Frontal cortex (tissue), 4 donors: ENCODE data around the gene BRSK2. TPM values are rescaled to one million over a fixed set of nuclear protein-coding genes. Genes with fewer than 3 reads are reported as not detected.
"Not testable (repeated sequence)": the region's sequence is repeated elsewhere in the genome, so short reads cannot be mapped to it uniquely, and the experiment has no call there.

Source experiments
- DNase-seq, 2 donors: peaks; one replicate each; pipeline ENCODE4 v3.0.0; 2012; ENCODE audit warnings: low spot score in 2 of 2
- FAIRE-seq: peaks from 2 replicates; lab custom pipeline; 2012; peaks lifted over from hg19 to GRCh38; lab: Jason Lieb, UNC
- total RNA-seq: library from RNA; depleted of rRNA; stranded (reverse); fragments of >200 nt; gene quantifications from one replicate; pipeline ENCODE4 v1.2.3, GENCODE V29; 2014
- donor health status: control.
- donor health status: control.
- donor health status: control.

Gene BRSK2
- total RNA-seq, 1 donor from 2014 or later, result 35.9 TPM

DNA sequence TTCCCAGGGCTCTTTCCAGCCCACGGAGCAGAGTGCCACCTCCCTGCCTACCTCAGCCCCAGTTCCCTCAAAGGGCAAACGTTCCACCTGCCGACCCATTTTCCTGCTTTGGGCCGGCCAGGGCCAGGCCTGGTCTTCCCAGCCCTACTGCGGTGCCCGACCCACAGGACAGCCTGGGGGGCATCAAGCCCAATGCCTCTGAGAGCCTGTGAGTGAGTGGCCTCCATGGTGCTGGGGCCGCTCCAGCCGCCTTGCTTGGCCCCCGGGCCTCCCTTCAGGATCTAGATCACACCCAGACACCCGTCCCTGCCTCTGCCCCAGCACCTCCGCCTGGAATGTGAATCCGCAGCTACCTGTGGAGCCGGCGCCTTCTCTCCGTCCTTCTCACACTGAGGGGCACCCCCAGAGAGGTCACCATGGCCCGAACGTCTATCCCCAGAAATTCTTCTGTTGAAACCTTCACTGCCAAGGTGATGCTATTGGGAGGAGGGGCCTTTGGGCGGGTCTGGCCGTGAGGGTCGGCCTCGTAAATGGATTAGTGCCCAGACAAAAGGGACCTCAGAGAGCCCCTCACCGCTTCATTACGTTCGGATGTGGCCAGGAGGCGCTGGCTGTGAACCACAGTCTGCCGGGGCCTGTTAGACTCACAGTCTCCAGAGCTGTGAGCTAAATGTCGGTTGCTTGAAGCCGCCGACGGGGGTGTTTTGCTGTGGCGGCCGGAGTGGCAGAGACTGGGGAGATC, 36.2 kb upstream of the BRSK2 start:
- DNase-seq, result no peak

DNA sequence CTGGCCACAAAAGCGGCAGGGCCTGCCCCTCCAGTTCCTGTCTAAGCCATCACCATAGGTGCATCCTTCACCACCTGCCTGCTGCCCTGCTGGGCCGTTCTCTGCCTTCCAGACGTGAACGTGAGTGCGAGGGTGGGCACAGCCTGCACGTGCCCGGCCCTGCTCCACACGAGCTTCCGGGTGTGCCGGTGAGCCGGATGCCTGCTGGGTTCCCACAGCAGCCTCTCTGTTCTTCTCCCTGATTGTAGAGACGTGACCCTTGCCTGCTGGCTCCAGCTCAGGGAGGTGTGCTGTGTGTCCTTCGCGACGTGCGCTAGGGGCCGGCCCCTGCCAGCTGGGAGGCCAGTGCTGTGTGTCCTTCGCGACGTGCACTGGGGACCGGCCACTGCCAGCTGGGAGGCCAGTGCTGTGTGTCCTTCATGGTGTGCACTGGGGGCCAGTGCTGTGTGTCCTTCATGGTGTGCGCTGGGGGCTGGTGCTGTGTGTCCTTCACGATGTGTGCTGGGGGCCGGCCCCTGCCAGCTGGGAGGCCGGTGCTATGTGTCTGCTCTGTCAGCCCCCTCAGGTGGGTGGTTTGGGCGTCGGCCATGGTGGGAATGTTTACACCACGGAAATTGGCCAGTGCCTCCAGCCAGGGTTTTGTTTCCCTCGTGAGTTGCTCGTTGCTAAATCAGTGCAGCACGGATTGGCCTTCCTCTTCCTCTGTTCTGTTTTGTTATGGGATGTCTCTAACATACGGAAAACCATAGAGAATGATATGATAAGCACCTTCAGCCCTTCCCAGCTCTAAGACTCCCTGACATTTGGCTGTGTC, 35.4 kb upstream of the BRSK2 start:
- FAIRE-seq, result no peak
- DNase-seq, result no peak

More for the DNA sequence above, 36.2 kb upstream of the BRSK2 start:
- FAIRE-seq, result no peak

DNA sequence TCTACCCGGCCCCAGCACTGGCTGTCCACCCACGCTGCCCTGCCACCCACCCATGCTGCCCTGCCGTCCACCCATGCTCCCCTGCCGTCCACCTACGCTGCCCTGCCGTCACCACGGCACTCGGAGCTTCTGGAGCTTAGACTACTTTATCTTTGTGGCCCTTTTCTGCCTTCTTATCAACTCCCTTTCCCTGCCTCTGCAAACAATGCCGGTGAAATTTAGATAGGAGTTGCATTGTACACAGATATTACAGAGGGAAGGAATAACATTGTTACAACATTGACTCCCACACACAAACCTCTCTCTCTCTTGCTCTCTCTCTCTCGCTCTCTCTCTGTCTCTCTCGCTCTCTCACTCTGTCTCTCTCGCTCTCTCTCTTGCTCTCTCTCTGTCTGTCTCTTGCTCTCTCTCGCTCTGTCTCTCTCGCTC, 33.7 kb upstream of the BRSK2 start:
- no peak for DNase-seq
- no peak for FAIRE-seq

DNA sequence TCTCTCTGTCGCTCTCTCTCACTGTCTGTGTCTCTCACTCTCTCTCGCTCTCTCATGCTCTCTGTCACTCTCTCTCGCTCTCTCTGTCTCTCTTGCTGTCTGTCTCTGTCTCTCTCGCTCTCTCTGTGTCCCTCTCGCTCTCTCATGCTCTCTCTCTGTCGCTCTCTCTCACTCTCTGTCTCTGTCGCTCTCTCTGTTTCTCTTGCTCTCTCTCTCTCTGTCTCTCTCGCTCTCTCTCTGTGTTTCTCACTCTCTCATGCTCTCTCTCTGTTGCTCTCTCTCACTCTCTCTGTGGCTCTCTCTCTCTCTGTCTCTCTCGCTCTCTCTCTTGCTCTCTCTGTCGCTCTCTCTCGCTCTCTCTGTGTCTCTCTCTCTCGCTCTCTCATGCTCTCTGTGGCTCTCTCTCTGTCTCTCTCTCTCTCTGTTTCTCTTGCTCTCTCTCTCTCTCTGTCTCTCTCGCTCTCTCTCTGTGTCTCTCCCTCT, 33.2 kb upstream of the BRSK2 start:
- no peak for FAIRE-seq

DNA sequence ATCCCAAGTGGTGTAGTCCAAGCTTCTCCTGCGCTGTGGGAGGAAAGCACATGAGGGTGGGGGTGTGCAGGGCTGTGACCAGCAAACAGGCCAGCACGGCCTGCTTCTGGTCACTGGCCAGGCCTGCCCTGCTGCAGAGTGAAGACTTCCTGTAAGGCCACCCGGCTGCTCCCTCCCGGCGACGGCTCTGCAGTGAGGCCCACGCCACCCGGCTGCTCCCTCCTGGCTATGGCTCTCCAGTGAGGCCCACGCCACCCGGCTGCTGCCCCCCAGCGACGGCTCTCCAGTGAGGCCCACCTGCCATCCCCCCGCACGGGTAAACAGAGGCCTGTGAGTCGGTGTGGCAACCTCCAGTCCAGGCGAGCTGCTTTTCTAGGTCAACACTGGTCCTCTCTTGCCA, 31.4 kb upstream of the BRSK2 start:
- FAIRE-seq (no peak), DNase-seq (no peak)

More for the DNA sequence above, 33.2 kb upstream of the BRSK2 start:
- DNase-seq, result no peak

DNA sequence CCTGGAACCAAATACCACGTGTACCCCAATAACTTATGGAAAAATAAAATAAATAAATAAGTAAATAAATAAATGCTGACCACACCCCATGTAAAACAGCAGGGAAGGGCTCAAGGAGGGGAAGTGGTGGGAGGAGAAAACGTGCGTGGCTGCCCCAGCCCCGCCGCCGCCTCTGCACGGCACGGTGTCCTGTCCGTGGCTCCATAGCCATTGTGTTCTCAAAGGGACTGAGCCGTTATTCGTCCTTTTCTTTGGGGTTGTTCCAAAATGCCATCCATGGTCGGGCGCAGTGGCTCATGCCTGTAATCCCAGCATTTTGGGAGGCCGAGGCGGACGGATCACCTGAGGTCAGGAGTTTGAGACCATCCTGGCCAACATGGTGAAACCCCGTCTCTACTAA, 30.8 kb upstream of the BRSK2 start:
- FAIRE-seq, DNase-seq: not testable (repeated sequence)

DNA sequence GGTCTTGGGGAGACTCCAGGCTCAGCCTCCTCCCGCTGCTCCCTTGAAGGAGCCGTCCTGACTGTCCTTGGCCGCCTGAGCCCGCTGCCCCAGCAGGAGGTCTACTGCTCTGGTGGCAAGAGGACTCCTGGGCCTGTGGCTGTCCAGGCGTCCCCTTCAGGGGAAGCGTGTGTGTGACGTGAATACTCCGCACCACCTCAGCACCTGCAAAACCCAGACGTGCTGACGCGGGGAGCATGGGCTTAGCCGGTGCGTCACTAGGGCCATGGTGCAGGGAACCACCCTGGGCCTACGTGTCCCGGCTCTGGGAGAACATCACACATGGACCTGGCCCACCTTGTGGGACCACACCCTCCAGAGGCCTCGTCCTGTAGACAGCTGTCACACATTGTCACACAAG, 30.2 kb upstream of the BRSK2 start:
- DNase-seq (no peak), FAIRE-seq (no peak)

DNA sequence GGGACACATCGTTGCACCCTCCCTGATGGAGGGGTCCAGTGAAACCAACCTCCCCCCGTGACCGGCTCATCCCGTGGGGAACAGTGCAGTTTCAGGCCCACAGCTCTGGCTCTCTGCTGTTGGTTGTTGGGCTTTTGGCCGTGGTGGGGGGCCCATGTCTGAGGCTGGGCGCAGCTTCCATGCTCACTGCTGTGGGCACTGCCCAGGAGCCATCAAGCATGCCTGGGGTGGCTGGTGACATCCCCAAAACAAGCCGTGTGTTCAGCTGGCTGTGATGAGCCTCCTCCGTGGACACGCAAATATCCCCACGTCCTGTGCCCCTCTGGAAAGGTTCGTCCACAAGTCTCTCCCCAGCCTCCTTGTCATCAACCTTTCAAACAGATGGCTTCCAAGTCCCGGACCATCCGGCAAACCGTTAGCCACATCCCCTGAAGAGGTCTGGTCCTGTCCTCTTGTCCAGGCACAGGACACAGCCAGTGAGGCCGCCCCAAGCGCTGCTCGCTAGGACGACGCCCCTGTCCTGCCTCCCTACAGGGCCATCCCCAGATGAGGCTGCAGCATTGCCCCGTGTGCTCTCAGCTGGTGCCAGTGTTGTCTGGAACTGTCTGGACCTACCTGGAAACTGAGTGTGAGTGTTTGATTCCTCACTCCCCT, 29.4 kb upstream of the BRSK2 start:
- no peak for FAIRE-seq
- no peak for DNase-seq

DNA sequence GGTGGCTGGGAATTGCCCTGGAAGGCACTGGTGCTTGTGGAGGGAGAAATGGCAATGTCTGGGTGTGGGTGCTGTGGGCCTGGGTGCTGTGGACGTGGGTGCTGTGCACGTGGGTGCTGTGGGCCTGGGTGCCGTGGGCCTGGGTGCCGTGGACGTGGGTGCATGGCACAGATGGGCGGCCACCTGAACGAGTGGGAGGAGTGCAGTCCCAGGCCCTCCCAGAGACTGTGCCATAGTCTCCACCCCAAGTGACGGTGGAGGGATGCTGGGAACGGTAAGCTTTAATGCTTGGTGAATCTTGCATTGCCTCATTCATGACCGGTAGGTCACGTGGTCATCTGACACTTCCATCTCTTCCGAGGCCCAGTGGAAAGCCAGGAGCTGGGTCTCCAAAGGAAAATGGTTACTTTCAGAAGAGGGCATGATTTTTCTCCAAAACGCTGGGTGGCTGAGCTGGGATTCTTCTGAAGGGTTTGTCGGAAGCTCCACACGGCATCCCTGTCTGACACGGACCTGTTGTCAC, 28.8 kb upstream of the BRSK2 start:
- DNase-seq (no peak), FAIRE-seq (no peak)

DNA sequence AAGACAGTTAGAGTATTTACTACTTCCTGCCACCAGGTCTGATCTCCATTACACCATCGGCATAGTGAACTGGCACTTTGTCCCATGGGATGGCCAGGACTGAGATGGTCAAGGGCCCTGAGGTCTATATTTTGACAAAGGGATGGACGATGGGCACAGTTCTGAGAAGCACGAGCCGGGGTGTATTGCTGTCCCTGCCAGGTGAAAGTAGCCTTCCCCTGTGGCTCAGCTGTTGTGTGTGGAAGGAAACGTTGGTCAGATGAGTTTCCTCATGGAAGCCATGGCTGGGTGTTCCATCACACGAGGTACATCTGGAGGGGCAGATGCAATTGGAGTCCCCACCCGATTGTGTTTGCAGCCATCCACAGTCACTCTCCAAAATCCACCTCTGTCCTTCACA, 27.9 kb upstream of the BRSK2 start:
- FAIRE-seq, result no peak
- no peak for DNase-seq

DNA sequence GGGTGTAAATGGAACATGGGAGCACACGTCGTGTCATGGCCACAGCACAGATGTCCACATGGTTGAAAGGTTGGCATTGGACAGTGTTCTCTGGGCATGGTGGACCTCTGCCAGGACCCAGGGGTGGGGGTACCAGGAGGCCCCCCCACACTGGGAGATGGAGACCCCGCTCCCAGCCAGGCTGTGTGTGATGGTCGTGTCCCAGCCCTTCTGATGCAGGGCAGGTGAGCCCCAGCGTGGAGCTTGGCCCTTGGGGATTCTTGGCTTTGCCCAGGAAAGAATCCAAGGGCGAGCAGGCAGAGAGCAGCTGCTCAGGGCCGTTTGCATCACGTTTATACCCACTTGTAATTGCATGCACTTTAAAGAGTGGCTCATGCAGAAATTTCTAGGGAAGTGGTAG, 22.0 kb upstream of the BRSK2 start:
- no peak for FAIRE-seq
- no peak for DNase-seq

DNA sequence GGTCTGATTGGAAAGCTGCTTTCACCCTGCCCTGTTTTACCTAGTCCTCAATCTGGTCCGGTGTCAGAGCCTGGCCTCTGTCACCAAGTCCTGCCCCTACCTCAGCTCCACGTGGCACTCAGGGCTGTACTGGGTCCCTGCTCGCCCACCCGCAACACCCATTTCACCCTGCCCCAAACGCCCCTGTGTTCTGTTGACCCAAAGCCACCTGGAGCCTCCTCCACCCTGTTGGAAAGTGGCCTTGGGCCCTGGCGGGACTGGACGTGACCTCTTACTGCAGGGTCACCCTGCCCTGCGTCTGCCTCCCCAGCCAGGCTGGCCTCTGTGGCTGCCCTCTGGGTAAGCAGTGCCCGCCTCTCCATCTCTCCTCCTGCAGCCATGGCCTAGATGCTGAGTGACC, 21.5 kb upstream of the BRSK2 start:
- no peak for FAIRE-seq
- no peak for DNase-seq

DNA sequence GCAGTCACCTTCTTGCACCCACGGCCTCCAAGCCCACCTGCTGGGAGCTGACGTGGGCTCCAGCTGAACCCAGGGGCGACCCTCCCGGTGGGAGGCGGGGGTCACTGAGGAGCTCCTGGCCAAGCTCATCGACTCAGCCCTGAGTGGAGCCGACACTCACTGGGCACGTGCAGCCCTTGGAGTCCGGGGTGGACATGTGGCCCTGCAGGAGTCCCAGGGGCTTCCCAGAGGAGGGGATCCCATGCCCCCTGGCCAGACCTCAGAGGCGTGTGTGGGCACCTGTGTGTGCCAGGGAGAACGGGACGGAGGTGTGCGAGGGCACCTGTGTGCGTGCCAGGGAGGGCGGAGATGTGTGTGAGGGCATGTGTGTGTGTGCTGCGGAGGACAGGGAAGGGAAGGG, 20.8 kb upstream of the BRSK2 start:
- DNase-seq (no peak), FAIRE-seq (no peak)

DNA sequence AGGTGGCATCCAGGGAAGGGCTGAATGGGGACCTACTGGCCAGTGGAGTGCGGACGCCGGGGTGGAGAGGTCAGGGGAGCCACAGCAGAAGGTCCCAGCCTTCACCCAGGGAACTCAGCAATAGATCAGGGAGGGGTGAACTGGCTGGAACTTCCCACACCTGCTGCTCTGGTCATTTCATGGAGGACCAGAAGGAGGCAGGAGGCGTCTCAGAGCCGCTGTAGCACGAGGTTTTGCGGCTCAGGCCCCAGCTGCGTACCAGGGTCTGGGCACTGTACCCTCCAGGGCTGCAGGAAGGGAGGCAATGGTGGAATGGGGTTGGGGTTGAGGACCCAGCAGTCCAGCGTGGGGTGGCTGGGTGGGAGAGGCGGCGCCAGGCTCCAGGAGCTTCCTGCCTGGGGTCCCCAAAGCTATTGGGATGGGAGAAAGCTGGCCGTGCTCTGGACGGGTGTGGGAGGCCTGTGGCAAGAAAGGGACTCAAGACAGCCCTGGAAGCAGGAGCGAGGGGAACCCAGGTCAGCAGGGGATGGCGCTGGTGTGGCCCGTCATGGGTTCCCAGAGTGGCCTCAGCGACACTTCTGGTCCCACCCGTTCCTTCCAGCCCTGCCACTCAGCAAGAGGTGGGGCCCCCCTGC, 20.2 kb upstream of the BRSK2 start:
- no peak for FAIRE-seq
- no peak for DNase-seq

DNA sequence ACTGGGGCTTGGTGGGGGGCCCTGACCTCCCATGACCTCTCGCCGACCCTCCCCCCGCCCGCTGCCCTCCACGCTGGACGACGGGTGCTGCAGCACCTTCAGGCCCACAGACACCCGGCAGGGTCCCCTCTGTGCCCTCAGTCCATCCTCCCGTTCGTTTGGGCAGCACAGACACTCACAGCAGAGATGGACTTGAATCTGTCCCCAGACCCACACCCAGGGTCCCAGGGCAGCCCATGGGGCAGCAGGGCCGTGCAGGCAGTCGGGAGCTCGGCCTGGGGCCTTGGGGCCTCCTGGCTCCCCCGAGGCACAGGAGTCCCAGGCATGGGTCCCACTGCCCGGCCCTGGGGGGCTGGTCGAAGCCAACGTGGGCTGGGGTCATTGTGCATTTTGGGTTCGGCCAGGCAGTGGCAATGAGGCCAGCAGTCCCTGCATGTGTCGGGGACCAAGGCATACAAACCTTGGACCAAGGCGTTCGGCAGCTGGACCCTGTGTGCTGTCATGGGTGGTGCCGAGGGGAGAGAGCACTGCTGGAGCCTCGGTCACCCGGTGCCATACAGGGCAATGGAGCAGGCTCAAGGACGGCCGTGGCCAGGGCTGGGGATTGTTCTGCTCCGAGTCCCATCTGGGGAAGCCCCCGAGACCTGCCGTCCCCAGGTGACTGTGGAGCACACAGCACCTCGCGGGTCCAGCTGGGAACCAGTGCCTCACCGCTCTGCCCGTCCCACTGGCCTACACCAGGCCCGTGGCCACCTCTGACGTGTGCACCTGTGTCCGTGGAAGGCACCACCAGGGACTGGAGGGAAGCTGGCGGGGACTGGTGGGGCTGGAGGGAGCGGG, 19.3 kb upstream of the BRSK2 start:
- FAIRE-seq, result no peak

DNA sequence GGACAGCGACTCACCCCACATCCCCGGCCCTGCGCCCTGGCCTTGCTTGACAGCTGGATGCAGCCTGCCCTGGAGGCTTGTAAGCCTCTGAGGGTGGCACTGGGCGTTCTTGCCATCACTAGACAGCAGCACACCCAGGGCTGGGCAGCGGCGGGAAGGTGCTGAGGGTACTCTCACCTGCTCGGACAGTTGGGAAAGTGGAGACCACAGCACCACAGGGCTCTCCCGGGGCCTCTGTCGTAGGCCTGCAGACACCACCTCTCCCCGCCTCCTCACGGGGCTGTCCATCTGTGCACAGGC, 18.8 kb upstream of the BRSK2 start:
- no peak for DNase-seq
- no peak for FAIRE-seq

More for the DNA sequence above, 19.3 kb upstream of the BRSK2 start:
- DNase-seq, result no peak

DNA sequence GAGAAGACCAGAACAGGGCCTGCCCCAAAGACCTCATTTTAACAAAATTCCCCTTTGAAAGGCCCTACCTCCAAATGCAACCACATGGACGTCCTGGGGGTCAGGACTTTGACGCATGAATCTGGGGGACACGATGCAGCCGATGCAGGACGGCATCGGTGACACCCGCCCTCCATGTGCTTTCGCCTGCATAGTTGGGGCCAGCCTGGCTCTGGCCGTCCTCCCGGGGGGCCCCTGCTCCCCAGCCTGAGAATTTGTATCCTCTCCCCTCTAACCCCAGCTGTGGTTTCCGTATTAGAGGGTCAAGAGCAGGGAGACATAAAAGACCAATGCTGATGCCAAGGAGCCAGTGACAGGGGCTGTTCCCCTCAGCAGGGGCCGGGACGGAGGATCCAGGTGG, 18.4 kb upstream of the BRSK2 start:
- DNase-seq (no peak), FAIRE-seq (no peak)

DNA sequence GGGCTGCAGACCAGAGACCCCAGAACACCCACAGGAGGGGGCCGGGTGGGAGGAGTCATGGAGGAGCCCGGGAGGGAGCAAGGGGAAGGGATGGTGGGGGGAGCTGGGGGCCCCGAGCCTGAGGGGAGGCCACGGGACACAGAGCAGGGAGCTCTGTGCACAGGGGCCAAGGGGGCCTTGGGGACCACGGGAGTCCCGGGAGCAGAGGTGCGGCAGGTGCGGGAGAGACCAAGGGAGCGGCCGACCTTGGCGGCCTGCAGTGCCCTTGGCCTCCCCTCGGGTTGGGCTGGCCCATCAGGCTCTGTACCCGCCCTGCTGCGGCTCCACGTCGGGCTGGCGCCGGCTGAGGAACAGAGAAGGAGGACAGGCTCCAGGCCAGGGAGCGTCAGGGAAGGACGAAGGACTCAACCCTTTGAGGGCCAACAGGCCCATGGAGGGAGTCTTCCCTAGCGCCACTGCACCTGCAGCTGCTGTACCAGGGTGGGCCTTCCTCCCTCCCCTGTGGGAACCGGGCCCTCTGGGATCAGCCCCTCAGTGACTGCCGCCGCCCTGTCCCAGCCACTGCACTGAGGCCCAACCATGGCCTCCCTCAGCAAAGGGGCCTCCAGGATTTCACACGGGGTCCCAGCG, 17.8 kb upstream of the BRSK2 start:
- DNase-seq (no peak), FAIRE-seq (no peak)

DNA sequence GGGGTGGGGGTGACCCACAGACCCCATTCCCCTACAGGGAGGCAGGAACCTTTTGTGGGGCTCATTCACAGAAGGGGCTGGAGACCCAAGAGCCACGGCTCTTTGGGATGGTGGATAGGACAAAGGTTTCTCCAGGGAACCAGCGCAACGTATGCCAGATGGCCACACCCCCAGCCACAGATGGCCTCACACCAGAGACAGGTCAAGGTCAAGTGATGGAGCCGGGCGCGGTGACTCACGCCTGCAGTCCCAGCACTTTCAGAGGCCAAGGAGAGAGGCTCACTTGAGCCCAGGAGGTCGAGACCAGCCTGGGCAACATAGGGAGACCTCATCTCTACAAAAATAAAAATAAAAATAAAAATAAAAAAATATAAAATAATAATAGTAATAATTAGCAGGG, 17.1 kb upstream of the BRSK2 start:
- FAIRE-seq (no peak), DNase-seq (no peak)
